H1 (cell line): ENCODE results near the gene ISM1. TPM values are rescaled to one million over a fixed set of nuclear protein-coding genes. Genes with fewer than 3 reads are reported as not detected.

Experiments
- CTCF ChIA-PET: fragments of 300-600 bp; sonication (Branson Sonifier 250); formaldehyde crosslinking; loops from one replicate; lab custom pipeline; 2021; ENCODE audit not compliant: partially characterized antibody; lab: Charles Lee
- POLR2A ChIA-PET: fragments of 300-600 bp; sonication (Branson Sonifier 250); formaldehyde crosslinking; loops from one replicate; lab custom pipeline; 2021; ENCODE audit warnings: inconsistent platforms; ENCODE audit not compliant: partially characterized antibody; lab: Charles Lee
- DNase-seq, 2 experiments: peaks; one replicate each; pipeline versions ENCODE4 v3.0.0 to v3.0.0-alpha.2; 2010 to 2022; ENCODE audit warnings: low spot score in 2 of 2, low read depth in 1 of 2, mixed read lengths in 1 of 2
- FAIRE-seq: peaks from 2 replicates; lab custom pipeline; 2011; peaks lifted over from hg19 to GRCh38; lab: Jason Lieb, UNC
- H2AFZ ChIP-seq: 2 replicates; pipeline ENCODE4 v1.8.1; 2012; ENCODE audit warnings: low read length, inconsistent platforms
- H2AK5ac ChIP-seq: 2 replicates; pipeline ENCODE4 v1.6.1; 2013; ENCODE audit warnings: low read depth, low read length
- H2BK120ac ChIP-seq: replicated peaks from 2 replicates; pipeline ENCODE3; 2013; ENCODE audit warnings: low read depth, low read length, inconsistent platforms
- H2BK12ac ChIP-seq: 2 replicates; pipeline ENCODE4 v1.6.1; 2013; ENCODE audit warnings: low read depth, low read length
- H2BK15ac ChIP-seq: 2 replicates; pipeline ENCODE4 v1.6.1; 2013; ENCODE audit warnings: low read length
- H2BK20ac ChIP-seq: 2 replicates; pipeline ENCODE4 v1.6.1; 2013; ENCODE audit warnings: low read length
- H2BK5ac ChIP-seq: 2 replicates; pipeline ENCODE4 v1.6.1; 2013; ENCODE audit warnings: low read depth, low read length
- H3K14ac ChIP-seq: 2 replicates; pipeline ENCODE4 v1.6.1; 2013; ENCODE audit warnings: inconsistent platforms; ENCODE audit not compliant: insufficient read length
- H3K18ac ChIP-seq: 2 replicates; pipeline ENCODE4 v1.6.1; 2013; ENCODE audit warnings: low read length; ENCODE audit errors: extremely low read depth
- H3K23ac ChIP-seq: 2 replicates; pipeline ENCODE4 v1.6.1; 2013; ENCODE audit warnings: inconsistent platforms; ENCODE audit not compliant: insufficient read length
- H3K23me2 ChIP-seq: 2 replicates; pipeline ENCODE4 v1.6.1; 2013; ENCODE audit warnings: low read depth, low read length
- H3K27ac ChIP-seq: 2 replicates; pipeline ENCODE4 v1.6.1; 2011; ENCODE audit warnings: low read depth, low read length, inconsistent platforms
- H3K27me3 ChIP-seq, 4 experiments: replicated peaks in 1 of 4; 1 replicate in 1 of 4; 2 replicates in 3 of 4; pipeline versions ENCODE4 v1.6.1 to v1.8.1; 2011 to 2013; ENCODE audit warnings: low read length in 3 of 4, mild to moderate bottlenecking in 3 of 4, inconsistent platforms in 2 of 4, mixed read lengths in 2 of 4, moderate library complexity in 1 of 4; ENCODE audit not compliant: control insufficient read depth in 3 of 4, insufficient read depth in 3 of 4; ENCODE audit errors: extremely low read depth in 1 of 4
- H3K36me3 ChIP-seq, 4 experiments: 2 replicates each; pipeline versions ENCODE4 v1.6.1 to v1.8.1; 2011 to 2013; ENCODE audit warnings: mild to moderate bottlenecking in 4 of 4, low read length in 3 of 4, moderate library complexity in 2 of 4, control low read depth in 1 of 4, inconsistent platforms in 1 of 4; ENCODE audit not compliant: insufficient read depth in 4 of 4, control insufficient read depth in 2 of 4
- H3K4ac ChIP-seq: replicated peaks from 2 replicates; pipeline ENCODE3; 2013; ENCODE audit warnings: low read length, low read depth, mixed read lengths, inconsistent platforms; ENCODE audit not compliant: insufficient read length
- H3K4me1 ChIP-seq, 4 experiments: replicated peaks in 1 of 4; 1 replicate in 1 of 4; 2 replicates in 3 of 4; pipeline versions ENCODE4 v1.6.1 to v1.8.1; 2011 to 2013; ENCODE audit warnings: low read length in 3 of 4, inconsistent platforms in 2 of 4, mixed read lengths in 1 of 4; ENCODE audit not compliant: insufficient read depth in 4 of 4, control insufficient read depth in 3 of 4
- H3K4me2 ChIP-seq, 2 experiments: 2 replicates each; pipeline versions ENCODE4 v1.6.1 to v1.8.1; 2011 to 2013; ENCODE audit warnings: low read depth in 2 of 2, low read length in 2 of 2, control low read depth in 1 of 2, inconsistent platforms in 1 of 2, mild to moderate bottlenecking in 1 of 2; ENCODE audit not compliant: insufficient read depth in 1 of 2
- H3K4me3 ChIP-seq, 4 experiments: fragments of 200-600, 300-600 bp in 1 of 4; sonication (generic), shearing (Covaris generic), sonication (Bioruptor Twin) in 1 of 4; 2 replicates each; pipeline versions ENCODE4 v1.5.1 to v1.8.1; 2011 to 2016; ENCODE audit warnings: low read length in 4 of 4, low read depth in 3 of 4, control low read depth in 2 of 4, inconsistent platforms in 2 of 4, mild to moderate bottlenecking in 2 of 4, mixed read lengths in 1 of 4, moderate library complexity in 1 of 4; ENCODE audit not compliant: insufficient read depth in 2 of 4; ENCODE audit errors: extremely low read depth in 1 of 4
- H3K56ac ChIP-seq: replicated peaks from 2 replicates; pipeline ENCODE3; 2013; ENCODE audit warnings: low read depth, mild to moderate bottlenecking, mixed read lengths, low read length, inconsistent platforms; ENCODE audit not compliant: insufficient read length
- H3K79me1 ChIP-seq: 2 replicates; pipeline ENCODE4 v1.6.1; 2013; ENCODE audit warnings: low read depth, low read length, control low read depth
- H3K79me2 ChIP-seq, 2 experiments: 2 replicates each; pipeline versions ENCODE4 v1.6.1 to v1.8.1; 2012 to 2013; ENCODE audit warnings: low read length in 2 of 2, mild to moderate bottlenecking in 2 of 2, inconsistent platforms in 1 of 2; ENCODE audit not compliant: insufficient read depth in 2 of 2, control insufficient read depth in 1 of 2
- H3K9ac ChIP-seq, 4 experiments: replicated peaks in 1 of 4; 1 replicate in 1 of 4; 2 replicates in 3 of 4; pipeline versions ENCODE4 v1.6.1 to v1.8.1; 2011 to 2013; ENCODE audit warnings: low read depth in 3 of 4, low read length in 3 of 4, control low read depth in 2 of 4, mild to moderate bottlenecking in 2 of 4, moderate library complexity in 2 of 4, inconsistent platforms in 1 of 4; ENCODE audit errors: extremely low read depth in 1 of 4
- H3K9me3 ChIP-seq, 2 experiments: 2 replicates each; pipeline versions ENCODE4 v1.6.1 to v1.8.1; 2012 to 2013; ENCODE audit warnings: mild to moderate bottlenecking in 2 of 2, moderate library complexity in 2 of 2, control low read depth in 1 of 2, inconsistent platforms in 1 of 2, low read depth in 1 of 2, low read length in 1 of 2, mixed read lengths in 1 of 2; ENCODE audit not compliant: insufficient read depth in 2 of 2
- H4K20me1 ChIP-seq, 2 experiments: replicated peaks in 1 of 2; 2 replicates each; pipeline versions ENCODE3 to v1.8.1; 2011 to 2013; ENCODE audit warnings: inconsistent platforms in 2 of 2, low read length in 2 of 2, mild to moderate bottlenecking in 1 of 2; ENCODE audit not compliant: insufficient read depth in 2 of 2, control insufficient read depth in 1 of 2
- H4K5ac ChIP-seq: 2 replicates; pipeline ENCODE4 v1.6.1; 2013; ENCODE audit warnings: low read length, low read depth, mixed read lengths, inconsistent platforms; ENCODE audit not compliant: insufficient read length
- H4K8ac ChIP-seq: 2 replicates; pipeline ENCODE4 v1.8.0; 2013; ENCODE audit warnings: mild to moderate bottlenecking, moderate library complexity, low read length, inconsistent platforms; ENCODE audit not compliant: insufficient read depth; ENCODE audit errors: extremely low read depth
- H4K91ac ChIP-seq: replicated peaks from 2 replicates; pipeline ENCODE3; 2013; ENCODE audit warnings: low read length, mixed read lengths, inconsistent platforms; ENCODE audit not compliant: insufficient read length
- BCL11A ChIP-seq, 2 experiments: IDR thresholded peaks; one replicate each; pipeline ENCODE4 v1.6.1; 2011; ENCODE audit warnings: low read depth in 2 of 2, low read length in 2 of 2, mild to moderate bottlenecking in 2 of 2
- E2F6 ChIP-seq: IDR thresholded peaks from 2 replicates; pipeline ENCODE4 v1.6.1; 2012; ENCODE audit warnings: inconsistent platforms
- GTF2F1 ChIP-seq: IDR thresholded peaks from 2 replicates; pipeline ENCODE4 v1.6.1; 2012; ENCODE audit warnings: low read depth, low read length, improper control_type of control experiment, borderline replicate concordance
- KDM5A ChIP-seq: fragments of 200-600 bp; IDR thresholded peaks from 2 replicates; pipeline ENCODE4 v1.7.1; 2012; ENCODE audit warnings: mild to moderate bottlenecking, low read length, inconsistent platforms, mixed read lengths
- NRF1 ChIP-seq: IDR thresholded peaks from 2 replicates; pipeline ENCODE4 v1.6.1; 2011; ENCODE audit warnings: mild to moderate bottlenecking, low read depth, low read length, improper control_type of control experiment
- RBBP5 ChIP-seq: IDR thresholded peaks from 2 replicates; pipeline ENCODE4 v1.7.1; 2012; ENCODE audit warnings: low read depth, mild to moderate bottlenecking, inconsistent platforms, low read length, moderate library complexity, borderline replicate concordance
- SIN3A ChIP-seq, 2 experiments: IDR thresholded peaks in 1 of 2; conservative IDR thresholded peaks in 1 of 2; 2 replicates each; pipeline ENCODE4 v1.6.1; 2011 to 2012; ENCODE audit warnings: low read length in 2 of 2, improper control_type of control experiment in 1 of 2, low read depth in 1 of 2, mild to moderate bottlenecking in 1 of 2
- SP2 ChIP-seq: IDR thresholded peaks from 2 replicates; pipeline ENCODE4 v1.6.1; 2012; ENCODE audit warnings: mild to moderate bottlenecking, low read length, inconsistent platforms
- SP4 ChIP-seq: IDR thresholded peaks from 2 replicates; pipeline ENCODE4 v1.6.1; 2012; ENCODE audit warnings: low read length, inconsistent platforms
- WGBS, 2 experiments: shearing (Covaris generic) in 1 of 2; methylation state at CpG; one replicate each; pipeline versions ENCODE4 v1.1.6 to v1.1.7; 2013 to 2015; ENCODE audit warnings: low lambda C conversion rate in 2 of 2, mixed read lengths in 2 of 2, inconsistent platforms in 1 of 2, low coverage in 1 of 2, missing lambda C conversion rate in 1 of 2; ENCODE audit not compliant: insufficient replicate concordance in 2 of 2, insufficient coverage in 1 of 2, insufficient read length in 1 of 2; ENCODE audit errors: extremely low coverage in 1 of 2, missing lambda C conversion rate in 1 of 2; 5-methylcytosine and 5-hydroxymethylcytosine counted together
- polyA plus RNA-seq, 7 experiments: library from polyadenylated mRNA; depleted of rRNA in 3 of 7; stranded (reverse) in 5 of 7; unstranded in 2 of 7; fragments of >200 nt in 5 of 7; fragments of 200-250 nt in 2 of 7; gene quantifications; 1 replicate in 5 of 7; 2 replicates in 1 of 7; 4 replicates in 1 of 7; pipeline versions ENCODE4 v1.2.1 to v1.2.3, GENCODE V29; 2011 to 2013; ENCODE audit warnings: missing spikeins in 2 of 7, mixed read lengths in 2 of 7
- total RNA-seq: library from RNA; stranded (reverse); fragmentation: NEBNext Ultra II Directional; extraction: Animal tissue kit (Norgen Biotek cat#: 25700); gene quantifications from 2 replicates; pipeline ENCODE4 v1.2.1, GENCODE V29; 2021

The ISM1 gene
- total and polyA plus RNA-seq, 2 of the 8 experiments (the other 6 are each of a cell fraction or from before 2014, with no cell fraction given) = 0.62 to 0.97 TPM

- Histone ChIP-seq H2BK12ac (no peak overlapping the region), H3K4me3 (no peak overlapping the region), H3K36me3 (no peaks in the 10 kb centered on the region), H4K5ac (no peak overlapping the region), H4K20me1 (no peaks in the 10 kb centered on the region), H4K91ac (no peak overlapping the region), H3K56ac (no peak overlapping the region), H3K4me1 (peaks cover 0 to 3% (median 0%) of the 10 kb centered on the region in 4 experiments; a peak in 4 of 7 replicates), H3K27ac (no peak overlapping the region), H3K14ac (no peak overlapping the region), H2BK20ac (no peak overlapping the region), H3K18ac (no peak overlapping the region), H3K23ac (no peak overlapping the region), H3K9me3 (no peaks in the 10 kb centered on the region), H3K79me2 (no peaks in the 10 kb centered on the region), H3K27me3 (no peaks in the 10 kb centered on the region), H4K8ac (no peak overlapping the region), H2AK5ac (no peak overlapping the region), H2BK15ac (no peak overlapping the region), H2BK120ac (no peak overlapping the region), H2BK5ac (no peak overlapping the region), H2AFZ (no peak overlapping the region), H3K4me2 (no peak overlapping the region), H3K9ac (no peak overlapping the region), H3K79me1 (no peaks in the 10 kb centered on the region), H3K4ac (no peak overlapping the region), H3K23me2 (0 out of 2 replicates have a peak, but pooled peaks cover 1% of the 10 kb centered on the region)
- ChIA-PET CTCF (interaction anchor here (0.6 to 1.0 kb wide), 2 partner anchors 13 to 69 kb away, joined by 3 read pairs; no protein-coding TSS in a partner anchor), POLR2A (no interaction called here)
- FAIRE-seq (no peak), DNase-seq (no peak)
- 78% methylated on average over 2 of the region's 2 CpGs; no CpG with 5 or more reads in 1 of the 2 experiments for WGBS, 2 experiments
- no peak for TF ChIP-seq SP2
- TF ChIP-seq RBBP5 = no peak
- TF ChIP-seq NRF1 = no peak
- TF ChIP-seq SP4 = no peak
- no peak for TF ChIP-seq BCL11A (IDR thresholded peaks at IDR 0.05; ENCODE audit: low read depth in 2 of 2, low read length in 2 of 2)
- TF ChIP-seq KDM5A = no peak
- TF ChIP-seq GTF2F1 = no peak
- TF ChIP-seq SIN3A (conservative IDR thresholded peaks at IDR 0.05 in 1 of 2, IDR thresholded peaks at IDR 0.05 in 1 of 2; ENCODE audit: low read depth in 1 of 2, low read length in 2 of 2) = no peak
- TF ChIP-seq E2F6 = no peak
Measured at GRCh38 chr20:13187899-13188298, 33.2 kb upstream of the ISM1 start.
